Right cardiac atrium (tissue), 5 donors: ENCODE results near the gene BIN2. TPM values are rescaled to one million over a fixed set of nuclear protein-coding genes. Genes with fewer than 3 reads are reported as not detected.
"Not testable (repeated sequence)": the region's sequence is repeated elsewhere in the genome, so short reads cannot be mapped to it uniquely, and the experiment has no call there.

Source experiments
- ATAC-seq, 2 donors: fragments of 200-7000 bp; cut with Tn5 transposase; one replicate each; pipeline versions ENCODE4 v1.8.0 to v1.9.1; 2020; ENCODE audit warnings: moderate library complexity in 2 of 2, mild to moderate bottlenecking in 1 of 2
- DNase-seq, 3 donors: peaks; one replicate each; pipeline ENCODE4 v3.0.0-alpha.2; 2020
- H3K27ac ChIP-seq: one replicate; pipeline ENCODE4 v1.5.1; 2013; ENCODE audit warnings: mild to moderate bottlenecking, low read length, control low read depth, moderate library complexity
- H3K27me3 ChIP-seq: one replicate; pipeline ENCODE4 v1.6.1; 2013; ENCODE audit not compliant: control insufficient read depth, insufficient read depth
- H3K4me1 ChIP-seq: one replicate; pipeline ENCODE4 v1.6.1; 2013; ENCODE audit warnings: low read length; ENCODE audit not compliant: control insufficient read depth, insufficient read depth
- H3K4me3 ChIP-seq: one replicate; pipeline ENCODE4 v1.5.1; 2013; ENCODE audit warnings: low read length, control low read depth
- H3K9me3 ChIP-seq: one replicate; pipeline ENCODE4 v1.6.1; 2013; ENCODE audit warnings: low read length; ENCODE audit not compliant: control insufficient read depth
- WGBS: extraction: QIAGEN DNeasy Blood & Tissue Kit; methylation state at CpG from one replicate; pipeline ENCODE4 v1.1.7; 2013; 5-methylcytosine and 5-hydroxymethylcytosine counted together
- intact Hi-C, 4 donors: fragments of 100-400 bp; cut with DNase I; formaldehyde crosslinking; loops; one replicate each; pipeline versions ENCODE4 v1.11.0 to v1.14.0; 2022 to 2023
- polyA plus RNA-seq: library from polyadenylated mRNA; stranded (reverse); fragments of 200-250 nt; gene quantifications from one replicate; pipeline ENCODE4 v1.2.3, GENCODE V29; 2013
- total RNA-seq, 4 donors: library from RNA; stranded (reverse); fragmentation: NEBNext Ultra II Directional; extraction: Animal tissue kit (Norgen Biotek cat#: 25700); gene quantifications; one replicate each; pipeline ENCODE4 v1.2.1, GENCODE V29; 2021
- donor health status: healthy with polysubstance abuse.
- donor health status: DM: no; HTN: yes; CAD: no.
- donor health status: DM: no; HTN: no; CAD: no.
- donor health status: DM: no; HTN: yes; CAD: no; lungs with severe emphysema.
- donor health status: DM: yes; HTN: yes; CAD: no.

The BIN2 gene
- total and polyA plus RNA-seq, 5 donors = 1.8 to 4.5 (median 3.0) TPM

DNA sequence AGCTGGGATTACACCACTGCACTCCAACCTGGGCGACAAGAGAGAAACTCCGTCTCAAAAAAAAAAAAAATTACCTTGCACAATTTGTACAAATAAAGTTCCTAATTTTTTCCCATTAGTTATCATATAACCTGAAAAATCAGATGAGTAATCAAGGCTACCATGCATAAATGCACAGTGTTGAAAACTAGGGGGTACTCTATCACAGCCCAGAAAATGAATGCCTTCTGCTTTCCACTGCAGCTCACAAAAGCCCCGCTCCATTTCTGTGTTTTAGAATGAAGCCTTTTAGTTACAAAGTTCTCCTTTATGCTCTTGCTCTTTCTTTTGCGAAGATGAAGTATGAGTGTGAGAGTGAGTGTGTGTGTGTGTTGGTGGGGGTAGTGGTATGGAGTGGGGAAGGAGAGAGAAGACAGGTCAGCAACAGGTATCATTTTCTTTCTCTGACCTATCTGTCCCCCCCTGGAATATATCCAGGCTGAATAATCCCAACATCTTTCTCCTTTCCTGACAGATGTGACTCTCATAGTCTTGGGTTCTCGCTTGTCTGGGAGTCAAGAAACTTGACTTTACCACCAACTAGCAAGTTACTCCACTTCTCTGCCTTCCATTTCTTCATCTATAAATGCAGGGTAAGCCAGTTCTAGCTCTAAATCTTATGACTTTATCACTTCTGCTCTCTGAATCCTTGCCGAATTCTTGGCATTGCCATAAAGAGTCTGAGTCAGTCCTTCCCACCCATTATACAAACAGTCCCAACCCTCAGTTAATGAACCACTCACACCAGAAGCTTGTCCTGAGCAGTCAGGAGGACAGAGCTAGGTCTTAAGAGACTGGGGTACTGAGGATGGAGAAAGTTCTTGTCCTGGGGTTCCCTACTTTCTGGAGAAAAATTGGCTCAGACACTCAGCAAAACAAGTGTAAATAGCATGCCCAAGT is 16.1 kb downstream of the BIN2 start:
- 81% methylated on average over 6 of the region's 6 CpGs for WGBS
- Histone ChIP-seq H3K27ac (no peak overlapping the region), H3K4me3 (no peak overlapping the region), H3K27me3 (no peaks in the 10 kb centered on the region), H3K4me1 (no peaks in the 10 kb centered on the region), H3K9me3 (no peaks in the 10 kb centered on the region)
- intact Hi-C loops = no loop called here
- no peak for DNase-seq
- peak; percentile 57 to 97 for ATAC-seq

DNA sequence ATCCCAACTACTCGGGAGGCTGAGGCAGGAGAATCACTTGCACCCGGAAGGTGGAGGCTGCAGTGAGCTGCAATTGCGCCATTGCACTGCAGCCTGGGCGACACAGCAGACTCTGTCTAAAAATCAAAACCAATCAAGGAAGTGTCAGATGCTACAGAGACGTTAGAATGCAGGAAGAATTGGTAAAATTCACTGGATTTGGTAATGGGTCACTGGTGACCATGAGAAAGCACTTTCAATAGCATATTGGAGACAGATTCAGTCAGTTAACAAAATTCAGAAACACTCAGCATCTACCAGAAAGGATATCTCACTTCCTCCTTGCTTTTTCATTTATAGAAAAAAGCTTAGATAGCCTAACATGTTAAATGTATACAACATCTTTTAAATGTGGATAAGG is 17.5 kb downstream of the BIN2 start:
- no peaks in the 10 kb centered on the region for H3K9me3 ChIP-seq
- no peak for ATAC-seq

DNA sequence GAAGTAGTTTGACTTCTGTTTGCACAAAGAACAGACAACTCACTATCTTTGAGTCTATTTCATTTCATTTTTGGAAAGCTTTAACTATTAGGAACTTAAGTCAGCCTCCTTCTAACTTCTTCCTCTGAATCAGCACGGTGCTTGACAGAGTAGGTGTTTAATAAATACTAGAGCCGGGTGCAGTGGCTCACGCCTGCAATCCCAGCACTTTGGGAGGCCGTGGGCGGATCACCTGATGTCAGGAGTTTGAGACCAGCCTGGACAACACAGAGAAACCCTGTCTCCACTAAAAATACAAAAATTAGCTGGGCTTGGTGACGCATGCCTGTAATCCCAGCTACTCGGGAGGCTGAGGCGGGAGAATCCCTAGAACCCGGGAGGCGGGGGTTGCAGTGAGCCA is 23.2 kb downstream of the BIN2 start:
- H3K4me1 ChIP-seq, ATAC-seq, intact Hi-C loops: not testable (repeated sequence)

More for the DNA sequence above, 17.5 kb downstream of the BIN2 start:
- WGBS = 81% methylated on average over 5 of the region's 5 CpGs
- intact Hi-C loops = no loop called here
- Histone ChIP-seq H3K4me1 (no peaks in the 10 kb centered on the region), H3K27ac (no peak overlapping the region), H3K4me3 (no peak overlapping the region), H3K27me3 (no peaks in the 10 kb centered on the region)
- DNase-seq = no peak

DNA sequence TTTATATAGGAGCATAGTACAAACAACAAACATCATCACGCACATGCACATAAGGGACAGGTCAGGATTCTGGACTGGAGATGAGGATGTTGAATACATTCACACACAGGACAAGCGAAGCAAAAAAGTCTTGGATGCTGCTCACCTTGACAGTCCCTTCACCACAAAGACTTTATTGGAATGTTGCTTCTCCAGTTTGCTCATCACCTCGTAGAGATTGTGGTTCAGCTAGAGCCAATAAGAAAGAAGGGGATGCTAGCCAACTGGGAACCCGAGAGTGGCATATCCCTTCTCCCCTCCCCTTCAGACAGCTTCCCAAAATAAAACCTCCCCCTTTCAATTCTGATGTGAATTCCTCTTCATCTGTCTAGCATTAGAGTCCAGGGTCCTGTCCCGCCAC is 28.3 kb downstream of the BIN2 start:
- H3K4me3 ChIP-seq = no peak overlapping the region
- H3K27ac ChIP-seq = no peak overlapping the region
- H3K9me3 ChIP-seq = no peaks in the 10 kb centered on the region
- no peaks in the 10 kb centered on the region for H3K27me3 ChIP-seq
- DNase-seq (no peak), ATAC-seq (no peak)
- no peaks in the 10 kb centered on the region for H3K4me1 ChIP-seq
- intact Hi-C loops = no loop called here
- 81% methylated on average over 5 of the region's 5 CpGs for WGBS

More for the DNA sequence above, 23.2 kb downstream of the BIN2 start:
- WGBS = 85% methylated on average over 10 of the region's 10 CpGs
- H3K27me3 ChIP-seq, H3K9me3 ChIP-seq, H3K27ac ChIP-seq, DNase-seq, H3K4me3 ChIP-seq: not testable (repeated sequence)

DNA sequence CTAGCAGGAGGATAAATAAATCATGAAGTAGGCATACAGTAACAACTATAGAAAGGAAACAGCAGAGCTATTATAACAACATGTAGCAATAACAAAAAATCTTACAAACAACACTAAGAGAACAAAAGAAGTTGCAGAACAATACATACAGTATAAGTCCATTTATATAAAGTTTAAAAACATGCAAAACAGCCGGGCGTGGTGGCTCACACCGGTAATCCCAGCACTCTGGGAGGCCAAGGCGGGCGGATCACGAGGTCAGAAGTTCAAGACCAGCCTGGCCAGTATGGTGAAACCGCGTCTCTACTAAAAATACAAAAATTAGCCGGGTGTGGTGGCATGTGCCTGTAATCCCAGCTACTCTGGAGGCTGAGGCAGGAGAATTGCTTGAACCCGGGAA is 29.9 kb downstream of the BIN2 start:
- H3K27me3 ChIP-seq, ATAC-seq, intact Hi-C loops, DNase-seq, H3K27ac ChIP-seq, H3K9me3 ChIP-seq, H3K4me3 ChIP-seq, H3K4me1 ChIP-seq: not testable (repeated sequence)
- WGBS = 94% methylated on average over 10 of the region's 10 CpGs

DNA sequence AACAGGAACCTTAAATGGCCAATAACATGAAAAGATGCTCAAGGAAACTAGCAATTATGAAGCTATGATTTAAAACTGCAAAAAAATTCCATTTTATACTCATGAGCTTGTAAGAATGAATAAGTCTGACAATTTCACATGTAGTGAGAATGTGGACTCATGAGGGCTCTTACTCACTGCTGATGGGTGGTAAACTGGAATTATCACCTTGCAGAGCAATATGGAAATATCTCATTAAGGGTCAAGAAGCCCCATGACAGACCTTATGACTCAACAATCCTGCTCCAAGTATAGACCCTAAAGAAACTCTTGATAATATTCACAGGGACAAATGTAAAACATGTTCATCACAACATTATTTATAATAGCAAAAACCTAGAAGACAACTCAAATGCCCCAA is 30.3 kb downstream of the BIN2 start:
- H3K4me1 ChIP-seq = no peaks in the 10 kb centered on the region
- no peak for DNase-seq
- intact Hi-C loops = no loop called here
- ATAC-seq = no peak
- H3K4me3 ChIP-seq = no peak overlapping the region
- H3K27ac ChIP-seq = no peak overlapping the region
- no peaks in the 10 kb centered on the region for H3K9me3 ChIP-seq
- no peaks in the 10 kb centered on the region for H3K27me3 ChIP-seq

DNA sequence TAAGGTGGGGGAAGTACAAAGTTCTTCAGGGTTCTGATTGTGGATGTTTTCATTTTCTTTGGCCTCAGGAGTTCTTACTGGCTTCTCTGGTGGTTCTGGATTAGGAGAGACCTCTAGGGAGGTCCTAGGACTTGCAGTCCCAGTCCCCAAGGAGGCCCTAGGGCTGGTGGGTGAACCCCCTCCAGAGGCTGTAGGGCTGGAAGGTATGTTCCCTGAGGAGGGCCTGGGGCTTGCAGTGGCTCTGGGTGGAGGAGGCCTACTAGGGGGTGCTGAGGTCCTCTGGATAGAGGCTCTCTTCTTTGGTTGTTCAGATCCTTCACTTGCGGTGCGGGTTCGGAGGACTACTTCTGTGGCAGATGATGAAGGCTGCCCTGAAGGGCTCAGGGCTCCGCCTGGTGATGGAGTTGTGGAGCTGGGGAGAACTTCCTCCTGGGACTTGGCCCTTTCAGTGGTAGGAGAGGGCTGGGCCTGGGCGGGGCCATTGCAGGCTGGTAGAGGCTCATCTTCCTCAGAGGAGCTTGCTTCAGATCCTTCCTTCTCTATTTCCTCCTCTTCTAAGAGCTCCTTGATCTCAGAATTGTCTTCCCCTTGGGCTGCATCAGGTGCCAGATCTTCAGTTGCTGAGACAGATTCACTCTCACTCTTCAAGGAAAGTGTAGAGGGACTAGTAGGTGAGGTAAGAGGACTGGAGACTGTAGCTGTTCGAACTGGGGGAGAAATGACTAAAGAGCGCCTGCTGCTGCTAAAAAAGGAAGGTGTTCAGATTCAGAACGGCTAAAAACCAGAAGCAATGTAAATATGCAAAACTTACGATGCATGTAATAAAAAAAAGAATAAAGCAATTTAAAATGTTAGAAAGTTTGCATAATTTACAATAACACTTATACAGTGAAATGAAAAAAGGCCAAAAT is 32.1 kb downstream of the BIN2 start:
- H3K9me3 ChIP-seq, intact Hi-C loops, H3K4me3 ChIP-seq, H3K27ac ChIP-seq, H3K4me1 ChIP-seq, H3K27me3 ChIP-seq: not testable (repeated sequence)
- DNase-seq = peak; percentile 38 to 83 (median 81)
- WGBS = 79% methylated on average over 9 of the region's 9 CpGs
- peak; percentile 71 to 76 for ATAC-seq

DNA sequence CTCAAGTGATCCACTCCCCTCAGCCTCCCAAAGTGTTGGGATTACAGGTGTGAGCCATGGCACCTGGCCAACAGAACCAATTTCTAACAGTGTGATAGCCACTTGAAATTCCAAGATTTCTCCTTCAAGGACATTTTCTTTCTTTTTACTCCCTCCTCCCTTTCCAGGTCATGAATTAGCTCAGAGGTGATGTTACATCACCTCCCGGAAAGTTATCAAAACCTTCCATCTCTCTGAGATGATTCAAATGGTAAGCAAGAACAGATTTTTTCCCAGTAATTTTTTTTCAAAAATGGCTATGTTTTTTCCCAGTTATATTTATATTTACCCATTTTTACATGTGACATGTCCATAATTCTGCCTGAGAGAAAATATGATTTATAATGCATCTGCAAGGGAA is 38.1 kb downstream of the BIN2 start:
- no peak overlapping the region for H3K4me3 ChIP-seq
- H3K9me3 ChIP-seq = no peaks in the 10 kb centered on the region
- H3K4me1 ChIP-seq = no peaks in the 10 kb centered on the region
- DNase-seq (no peak), ATAC-seq (no peak)
- intact Hi-C loops = no loop called here
- H3K27me3 ChIP-seq = no peaks in the 10 kb centered on the region
- H3K27ac ChIP-seq = no peak overlapping the region
- 91% methylated on average over 1 of the region's 1 CpG for WGBS

DNA sequence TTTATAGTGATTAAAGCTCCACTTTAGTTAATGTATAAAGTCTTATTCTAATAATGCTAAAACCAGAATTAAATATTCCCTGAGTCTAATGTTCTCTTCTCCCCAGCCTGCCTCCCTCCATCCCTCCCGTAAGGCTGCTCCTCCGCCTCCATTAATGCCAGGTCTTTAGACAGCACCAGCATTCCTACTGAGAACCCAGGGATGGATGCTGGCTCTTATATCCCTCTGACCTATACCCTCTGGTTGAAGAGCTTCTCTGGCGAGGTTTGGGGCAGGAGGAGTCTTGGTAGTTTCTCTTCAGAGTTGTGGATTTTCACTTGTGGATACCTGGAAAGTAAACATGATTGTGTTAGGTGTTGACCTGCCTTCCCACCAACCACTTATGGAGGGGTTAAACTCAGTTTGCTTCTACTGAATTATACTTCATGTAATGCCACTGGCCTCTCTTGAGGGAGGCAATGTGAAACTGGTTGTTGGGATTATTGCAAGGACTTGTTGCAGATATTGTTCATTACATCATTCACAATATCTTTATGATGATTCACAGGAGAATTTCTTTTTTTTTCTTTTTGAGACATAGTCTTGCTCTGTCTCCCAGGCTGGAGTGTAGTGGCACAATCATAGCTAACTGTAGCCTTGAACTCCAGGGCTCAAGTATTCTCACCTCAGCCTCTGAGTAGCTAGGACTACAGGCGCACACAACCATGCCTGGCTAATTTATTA is 42.6 kb downstream of the BIN2 start:
- H3K4me3 ChIP-seq = no peak overlapping the region
- ATAC-seq (no peak), DNase-seq (no peak)
- no peaks in the 10 kb centered on the region for H3K27me3 ChIP-seq
- intact Hi-C loops = no loop called here
- no peaks in the 10 kb centered on the region for H3K9me3 ChIP-seq
- no peak overlapping the region for H3K27ac ChIP-seq
- no peaks in the 10 kb centered on the region for H3K4me1 ChIP-seq
- 85% methylated on average over 4 of the region's 4 CpGs for WGBS

DNA sequence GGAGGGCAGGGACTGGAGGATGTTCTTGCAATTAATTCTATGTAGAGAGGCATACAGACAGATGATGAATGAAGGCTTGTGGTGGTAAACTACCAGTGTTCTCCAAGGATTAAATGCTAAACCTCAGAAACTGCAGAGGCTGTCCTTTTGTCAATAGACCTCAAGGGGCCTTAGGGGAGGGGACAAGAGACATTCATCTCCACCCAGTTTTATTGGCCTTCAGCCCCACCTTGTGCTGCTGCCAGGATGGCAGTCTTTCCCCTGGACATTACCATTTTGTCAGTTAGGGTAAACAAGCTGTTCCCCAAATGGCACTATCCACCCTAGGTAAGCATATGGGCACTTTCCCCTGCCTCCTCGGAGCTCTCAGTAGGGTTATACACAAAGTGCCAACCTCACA is 48.9 kb downstream of the BIN2 start:
- ATAC-seq (no peak), DNase-seq (no peak)
- Histone ChIP-seq H3K9me3 (no peaks in the 10 kb centered on the region), H3K4me3 (no peak overlapping the region), H3K27me3 (no peaks in the 10 kb centered on the region), H3K4me1 (no peaks in the 10 kb centered on the region), H3K27ac (no peak overlapping the region)
- intact Hi-C loops = no loop called here
- WGBS = 81% methylated on average over 1 of the region's 1 CpG
